HG02571 (cell line): Measurements from ENCODE around the gene ZMAT2.
A peak's percentile ranks its signal among the peaks of the same experiment; 100 is the strongest.
"Not testable (repeated sequence)": the region's sequence is repeated elsewhere in the genome, so short reads cannot be mapped to it uniquely, and the experiment has no call there.

Experiments
- ATAC-seq: cut with Tn5 transposase; IDR thresholded peaks from one replicate; pipeline ENCODE4 v1.9.1; 2021; ENCODE audit warnings: mild to moderate bottlenecking, moderate library complexity; ENCODE audit not compliant: unreplicated experiment

ZMAT2 gene, protein sequence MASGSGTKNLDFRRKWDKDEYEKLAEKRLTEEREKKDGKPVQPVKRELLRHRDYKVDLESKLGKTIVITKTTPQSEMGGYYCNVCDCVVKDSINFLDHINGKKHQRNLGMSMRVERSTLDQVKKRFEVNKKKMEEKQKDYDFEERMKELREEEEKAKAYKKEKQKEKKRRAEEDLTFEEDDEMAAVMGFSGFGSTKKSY

GRCh38 chr5:140700177-140701144, at the start of gene ZMAT2:
ZMAT2 (plus strand) TSS chr5:140700447; CDS start chr5:140700461, 14 bp downstream.
- ATAC-seq = peak; percentile 98

- ATAC-seq = no peak
These were observed 41.4 kb upstream of the ZMAT2 start for GRCh38 chr5:140658870-140659269.

DNA sequence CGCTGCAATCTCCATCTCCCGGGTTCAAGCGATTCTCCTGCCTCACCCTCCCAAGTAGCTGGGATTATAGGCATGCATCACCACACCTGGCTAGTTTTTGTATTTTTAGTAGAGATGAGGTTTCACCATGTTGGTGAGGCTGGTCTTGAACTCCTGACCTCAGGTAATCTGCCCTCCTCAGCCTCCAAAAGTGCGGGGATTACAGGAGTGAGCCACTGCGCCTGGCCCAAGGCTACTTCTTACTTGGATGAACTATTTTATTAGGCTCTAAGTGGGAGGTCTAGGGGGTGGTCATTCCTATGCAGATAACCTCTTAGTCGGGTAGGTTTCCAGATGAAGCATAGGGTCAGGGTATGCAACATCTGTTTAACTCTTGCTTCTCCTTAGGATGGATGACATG, 39.9 kb upstream of the ZMAT2 start:
- ATAC-seq = not testable (repeated sequence)

- ATAC-seq = no peak
These were observed 36.3 kb upstream of the ZMAT2 start for GRCh38 chr5:140664030-140664358.

GRCh38 chr5:140664359-140665119, 35.7 kb upstream of the ZMAT2 start, which contains the start of gene WDR55:
WDR55 (plus strand) TSS chr5:140664904; CDS start chr5:140664913, 9 bp downstream.
- ATAC-seq = peak; percentile 96

DNA sequence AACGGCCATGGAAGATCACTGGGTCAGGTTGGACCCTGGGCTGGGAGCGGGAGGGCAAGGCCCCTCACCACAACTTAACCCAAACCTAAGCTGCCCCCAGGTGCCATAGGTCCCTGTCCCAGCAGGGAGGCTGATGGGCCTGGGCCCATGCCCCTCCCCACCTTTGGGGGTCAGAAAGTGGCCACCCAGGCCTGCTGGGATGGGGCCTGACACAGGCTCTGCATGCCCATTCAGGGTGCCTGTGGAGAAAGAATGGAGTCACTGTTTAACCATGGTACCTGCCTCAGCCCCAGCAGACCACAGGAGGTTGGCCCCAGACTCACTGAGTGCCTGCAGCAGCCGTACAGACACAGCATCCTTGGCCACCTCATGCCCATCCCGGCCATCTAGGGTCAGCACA, 29.2 kb upstream of the ZMAT2 start:
- ATAC-seq = not testable (repeated sequence)

DNA sequence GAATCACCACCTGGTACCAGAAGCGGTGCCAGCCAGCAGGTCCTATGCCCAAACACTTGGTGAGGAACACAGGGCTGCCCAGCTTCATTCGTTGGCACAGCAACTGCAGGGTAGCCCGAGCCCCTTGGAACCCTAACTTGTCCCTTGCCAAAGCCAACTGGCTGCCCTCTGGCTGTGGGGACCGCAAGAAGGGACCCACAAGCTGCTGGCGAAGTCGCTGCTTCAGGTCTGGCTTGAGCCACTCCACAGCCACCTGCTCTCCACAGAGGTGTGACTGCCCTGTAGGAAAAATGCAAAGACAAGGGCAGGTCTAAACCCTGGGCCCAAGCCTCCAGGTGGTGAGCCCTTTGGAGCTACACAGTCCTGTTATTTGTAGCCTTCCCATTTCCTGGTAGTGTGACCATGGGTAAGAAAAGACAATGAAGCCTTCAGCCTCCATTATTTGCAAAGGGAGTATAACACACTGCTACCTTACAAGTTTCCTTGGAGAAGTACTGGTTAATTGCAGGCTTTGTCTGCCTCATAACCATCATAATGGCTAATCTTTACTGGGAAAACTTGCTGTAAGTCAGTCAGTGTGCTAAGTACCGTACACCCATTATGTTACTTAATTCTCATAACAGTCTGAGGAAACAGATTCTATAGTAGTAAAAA, 28.6 kb upstream of the ZMAT2 start:
- ATAC-seq = no peak

DNA sequence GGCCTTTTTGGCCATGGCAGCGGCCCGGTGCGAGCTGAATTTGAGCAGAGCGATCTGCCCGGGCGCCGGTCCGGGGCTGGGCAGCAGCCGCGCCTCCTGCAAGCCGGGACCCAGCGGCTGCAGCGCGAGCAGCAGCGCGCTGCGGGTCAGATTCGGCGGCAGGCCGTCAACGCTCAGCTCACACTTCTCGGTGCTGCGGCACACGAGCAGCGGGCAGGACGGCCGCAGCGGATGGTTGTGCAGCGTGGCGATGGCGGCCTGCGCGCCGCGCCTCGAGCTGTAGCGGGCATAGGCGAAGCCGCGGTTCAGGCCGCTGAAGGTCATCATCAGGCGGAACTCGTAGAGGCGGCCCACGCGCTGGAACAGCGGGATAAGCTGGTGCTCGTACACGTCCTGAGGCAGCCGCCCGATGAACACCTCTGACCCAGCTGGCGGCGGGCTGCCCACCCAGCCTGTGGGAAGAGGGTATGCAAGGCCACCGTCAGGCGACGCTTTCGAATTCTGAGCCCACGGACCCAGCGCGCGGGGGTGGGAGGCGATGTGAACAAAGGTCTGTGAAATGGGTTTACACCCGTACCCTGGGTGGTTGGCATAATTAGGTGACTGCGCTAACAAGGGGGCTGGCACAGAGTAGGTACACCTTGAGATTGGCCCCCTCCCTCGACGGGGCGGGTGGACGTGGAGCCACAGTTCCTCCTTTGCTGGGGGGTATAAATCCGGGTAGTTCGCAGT, 27.6 kb upstream of the ZMAT2 start:
- no peak for ATAC-seq

GRCh38 chr5:140673187-140673976, 26.9 kb upstream of the ZMAT2 start, which contains the start of gene DND1:
DND1 (minus strand) TSS chr5:140673576; CDS start chr5:140673542, 34 bp downstream.
- ATAC-seq = no peak

- no peak for ATAC-seq
These were observed 26.0 kb upstream of the ZMAT2 start for GRCh38 chr5:140674211-140674610.

- ATAC-seq = no peak
These were observed 25.6 kb upstream of the ZMAT2 start for GRCh38 chr5:140674629-140675028.

DNA sequence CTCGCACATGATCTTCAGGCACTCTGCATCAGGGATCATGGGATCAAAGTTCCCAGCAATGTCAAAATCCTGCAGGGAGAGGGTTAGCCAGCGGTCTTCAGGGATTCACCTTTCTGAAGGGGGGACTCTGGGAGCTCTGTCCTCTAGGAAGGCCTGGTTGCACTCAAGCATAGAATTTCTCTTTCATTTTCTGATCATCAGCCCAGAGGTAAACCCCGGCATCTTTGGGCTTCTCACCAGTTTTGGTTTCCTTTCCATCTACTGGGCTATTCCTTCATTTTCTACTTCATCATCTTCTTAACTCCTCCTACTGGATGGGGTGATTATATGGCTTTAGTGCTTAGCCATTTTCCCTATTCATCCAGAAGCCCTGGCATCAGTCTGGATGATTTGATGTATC, 22.3 kb upstream of the ZMAT2 start:
- ATAC-seq = no peak

DNA sequence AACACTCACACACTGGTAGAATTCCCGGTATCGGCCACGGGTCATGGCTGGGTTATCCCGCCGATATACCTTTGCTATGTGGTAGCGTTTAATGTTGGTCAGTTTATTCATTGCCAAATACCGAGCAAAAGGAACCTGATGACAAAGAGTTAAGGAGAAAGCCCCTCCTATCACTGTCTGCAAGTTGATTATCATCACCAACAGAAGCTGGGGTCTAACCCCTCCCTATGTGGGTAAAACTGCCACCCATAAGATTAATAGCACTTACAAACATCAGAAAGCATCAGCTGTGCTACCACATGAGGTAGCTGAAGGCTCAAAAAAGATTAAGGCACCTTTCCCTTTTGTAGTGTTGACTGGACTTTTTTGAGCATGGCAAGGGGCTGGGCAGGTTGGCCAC, 21.3 kb upstream of the ZMAT2 start:
- ATAC-seq = no peak

- ATAC-seq = no peak
These were observed 9.8 kb upstream of the ZMAT2 start for GRCh38 chr5:140690376-140690932.

GRCh38 chr5:140690941-140691924, 9.0 kb upstream of the ZMAT2 start, which contains the start of the genes HARS1 and HARS2:
HARS1 (minus strand) TSS chr5:140691370; CDS start chr5:140691304, 66 bp downstream.
HARS2 (plus strand) TSS chr5:140691455; CDS start chr5:140691649, 194 bp downstream.
- ATAC-seq = peak; percentile 94

DNA sequence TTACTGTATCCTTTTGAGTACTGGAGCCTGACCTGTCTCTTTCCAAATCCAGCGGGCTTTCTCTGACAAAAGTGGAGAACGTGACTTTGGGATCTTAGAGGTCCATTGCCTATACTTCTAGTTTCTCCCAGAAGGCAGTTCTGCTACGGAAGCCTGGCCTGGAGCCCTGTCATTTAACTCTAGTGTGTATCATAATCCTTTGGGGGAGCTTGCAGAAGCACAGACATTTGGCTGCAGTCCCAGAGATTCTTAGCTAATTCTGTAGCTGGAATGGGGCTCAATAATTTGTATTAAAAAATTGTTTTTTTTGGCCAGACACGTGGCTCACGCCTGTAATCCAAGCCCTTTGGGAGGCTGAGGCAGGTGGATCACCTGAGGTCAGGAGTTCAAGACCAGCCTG, 6.0 kb upstream of the ZMAT2 start:
- ATAC-seq = no peak

DNA sequence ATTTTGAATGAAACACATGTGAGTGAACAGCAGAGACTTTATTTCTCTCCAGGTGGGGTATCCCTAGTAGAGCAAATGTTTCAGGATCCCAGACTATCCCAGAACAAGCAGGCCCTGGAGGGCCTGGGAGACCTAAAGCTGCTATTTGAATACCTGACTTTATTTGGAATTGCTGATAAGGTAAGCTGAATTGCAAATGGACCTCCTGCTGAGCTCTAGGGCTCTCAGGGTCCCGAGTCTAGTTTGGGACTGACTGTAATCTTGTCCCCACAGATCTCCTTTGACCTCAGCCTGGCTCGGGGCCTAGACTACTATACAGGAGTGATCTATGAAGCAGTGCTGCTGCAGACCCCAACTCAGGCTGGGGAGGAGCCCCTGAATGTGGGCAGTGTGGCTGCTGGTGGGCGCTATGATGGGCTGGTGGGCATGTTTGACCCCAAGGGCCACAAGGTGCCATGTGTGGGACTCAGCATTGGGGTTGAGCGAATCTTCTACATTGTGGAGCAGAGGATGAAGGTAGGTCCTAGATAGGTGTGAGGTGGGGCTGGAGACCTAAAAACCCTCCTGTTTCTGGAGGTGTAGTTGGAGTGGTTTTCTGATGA, 3.3 kb upstream of the ZMAT2 start:
- ATAC-seq = no peak
